ENCODE results near the gene KITLG.
"Not testable (repeated sequence)": the region's sequence is repeated elsewhere in the genome, so short reads cannot be mapped to it uniquely, and the experiment has no call there.

Gene KITLG

GRCh38 chr12:88538250-88538649, 42.0 kb downstream of the KITLG start:
- DNase-seq: no peak

- no peak for DNase-seq
Measured at GRCh38 chr12:88530868-88531267, 49.4 kb downstream of the KITLG start.

- DNase-seq: no peak
Measured at GRCh38 chr12:88529531-88530488, 50.5 kb downstream of the KITLG start.

- no peak for DNase-seq
Measured at GRCh38 chr12:88522961-88523360, 57.3 kb downstream of the KITLG start.

- DNase-seq: no peak
Measured at GRCh38 chr12:88520436-88520820, 59.8 kb downstream of the KITLG start.

GRCh38 chr12:88519802-88520435, 60.4 kb downstream of the KITLG start:
- no peak for DNase-seq

- no peak for DNase-seq
Measured at GRCh38 chr12:88518863-88519403, 61.3 kb downstream of the KITLG start.

GRCh38 chr12:88516811-88517210, 63.5 kb downstream of the KITLG start:
- DNase-seq: no peak

GRCh38 chr12:88510843-88511242, 69.4 kb downstream of the KITLG start:
- DNase-seq: no peak

- no peak for DNase-seq
Measured at GRCh38 chr12:88509851-88510250, 70.4 kb downstream of the KITLG start.

GRCh38 chr12:88509347-88509746, 70.9 kb downstream of the KITLG start:
- no peak for DNase-seq

GRCh38 chr12:88507851-88508250, 72.4 kb downstream of the KITLG start:
- not testable (repeated sequence) for DNase-seq

GRCh38 chr12:88507270-88507669, 73.0 kb downstream of the KITLG start:
- no peak for DNase-seq

GRCh38 chr12:88505696-88506095, 74.6 kb downstream of the KITLG start:
- no peak for DNase-seq

GRCh38 chr12:88503281-88503703, 77.0 kb downstream of the KITLG start:
- DNase-seq: no peak

- DNase-seq: no peak
Measured at GRCh38 chr12:88501972-88502938, 78.0 kb downstream of the KITLG start.

- no peak for DNase-seq
Measured at GRCh38 chr12:88496891-88497371, 83.3 kb downstream of the KITLG start.

- no peak for DNase-seq
Measured at GRCh38 chr12:88496429-88496828, 83.8 kb downstream of the KITLG start.

- DNase-seq: no peak
Measured at GRCh38 chr12:88495031-88495430, 85.2 kb downstream of the KITLG start.

- DNase-seq: no peak
Measured at GRCh38 chr12:88494520-88494919, 85.8 kb downstream of the KITLG start.

GRCh38 chr12:88493636-88494035, 86.6 kb downstream of the KITLG start:
- no peak for DNase-seq

GRCh38 chr12:88490425-88490824, 89.8 kb downstream of the KITLG start:
- DNase-seq: no peak

Measured in CD4-positive, alpha-beta T cell treated with Interleukin-6 for 4 hours (primary cell).